ENCODE data around the gene VPS50. TPM values are rescaled to one million over a fixed set of nuclear protein-coding genes. Genes with fewer than 3 reads are reported as not detected.
"Not testable (repeated sequence)": the region's sequence is repeated elsewhere in the genome, so short reads cannot be mapped to it uniquely, and the experiment has no call there.

VPS50 gene
- polyA plus RNA-seq, 5 donors = 18.8 to 34.2 (median 29.8) TPM

DNA sequence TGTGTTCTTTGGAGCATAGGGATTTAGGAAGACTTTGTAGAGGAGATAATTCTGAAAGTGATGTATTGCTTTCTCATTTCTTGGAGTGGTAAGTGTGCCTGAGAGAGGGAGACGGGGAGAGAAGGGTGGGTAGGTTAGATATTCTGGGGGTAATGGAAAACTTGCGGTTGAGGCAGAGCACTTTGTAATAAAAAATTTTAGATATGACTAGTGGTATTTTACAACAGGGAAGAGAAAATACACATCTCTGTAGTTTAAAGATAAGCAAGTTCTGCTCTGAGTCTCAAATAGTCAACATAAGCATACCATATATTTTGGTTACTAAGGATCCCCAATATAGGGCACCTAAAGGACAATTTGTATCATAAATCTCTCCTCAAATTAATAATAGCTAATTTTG, 6.6 kb downstream of the VPS50 start:
- no peak for DNase-seq

DNA sequence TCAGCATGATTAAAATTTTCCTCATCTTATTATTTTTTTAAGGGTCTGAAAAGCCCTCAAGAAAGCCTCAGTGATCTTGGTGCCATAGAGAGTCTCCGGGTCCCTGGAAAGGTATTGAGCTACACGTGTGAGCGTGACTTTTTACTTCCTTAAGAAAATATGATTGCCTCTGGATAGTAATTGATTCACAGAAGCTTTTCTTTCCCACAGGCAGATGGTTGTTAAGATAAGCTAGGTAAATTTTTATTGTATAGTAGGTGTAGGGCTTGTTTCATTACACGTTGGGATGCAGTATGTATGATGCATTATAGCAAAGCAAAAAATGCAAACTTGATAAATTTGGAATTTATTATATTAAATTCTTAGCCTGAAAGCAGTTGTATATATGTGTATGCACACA, 7.7 kb downstream of the VPS50 start:
- DNase-seq = no peak

DNA sequence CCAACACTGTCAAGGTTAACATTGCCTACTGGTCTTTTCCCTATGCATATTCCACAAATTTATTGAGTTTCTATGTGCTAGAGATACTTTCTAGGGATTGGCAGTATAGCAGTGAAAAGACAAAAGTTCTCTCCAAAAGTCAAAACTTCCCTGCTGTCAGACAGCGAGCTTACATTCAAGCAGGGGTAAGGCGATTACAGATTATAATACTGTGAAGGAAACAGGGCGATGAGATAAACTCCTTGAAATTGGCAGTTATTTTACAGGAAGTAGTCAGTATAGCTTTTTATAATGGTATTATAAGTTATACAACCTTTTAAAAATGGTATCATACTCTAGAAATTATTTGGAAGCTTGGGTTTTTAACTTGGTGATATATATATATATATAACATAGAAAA, 9.9 kb downstream of the VPS50 start:
- no peak for DNase-seq

DNA sequence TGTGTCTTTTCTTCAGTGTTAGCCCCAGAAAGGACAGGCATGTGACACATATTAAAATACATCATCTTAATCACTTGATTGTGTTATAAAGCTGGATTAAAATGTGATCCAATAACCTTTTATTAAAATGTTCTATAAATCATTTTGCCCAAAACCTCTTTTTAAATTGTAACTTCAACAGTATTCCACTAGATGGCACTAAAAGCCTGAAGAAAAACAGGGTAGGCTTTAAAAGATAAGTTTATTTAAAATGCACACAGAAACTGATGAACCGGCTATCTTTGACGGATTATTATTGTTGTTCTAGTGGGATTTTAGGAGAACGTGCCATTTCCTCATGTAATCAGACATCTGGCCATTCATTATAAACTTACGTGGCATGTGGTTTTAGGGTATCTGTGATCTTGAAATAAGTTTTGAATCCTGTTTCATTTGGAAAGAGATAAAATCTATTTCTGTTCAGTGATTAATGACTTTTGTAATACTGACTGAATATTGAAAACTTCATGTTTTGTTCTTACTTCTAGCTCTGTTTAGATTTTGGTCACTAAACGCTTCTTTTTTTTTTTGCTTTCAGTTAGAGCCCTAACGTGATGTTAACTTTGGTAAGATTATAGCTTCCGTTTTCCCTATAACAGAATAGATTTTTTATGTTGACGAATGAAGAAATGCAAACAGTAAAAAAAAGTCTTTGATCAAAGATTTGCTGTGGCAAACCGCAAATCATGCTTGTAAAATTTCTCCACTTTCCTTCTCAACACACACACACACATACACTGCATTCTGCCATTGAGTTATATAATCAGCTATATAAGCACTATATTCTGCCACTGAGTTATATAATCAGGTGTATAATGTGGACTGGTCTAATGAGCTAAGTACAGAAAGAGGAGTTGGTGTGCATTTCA, 13.6 kb downstream of the VPS50 start:
- DNase-seq = peak in 1 of 2 donors; percentile 12

DNA sequence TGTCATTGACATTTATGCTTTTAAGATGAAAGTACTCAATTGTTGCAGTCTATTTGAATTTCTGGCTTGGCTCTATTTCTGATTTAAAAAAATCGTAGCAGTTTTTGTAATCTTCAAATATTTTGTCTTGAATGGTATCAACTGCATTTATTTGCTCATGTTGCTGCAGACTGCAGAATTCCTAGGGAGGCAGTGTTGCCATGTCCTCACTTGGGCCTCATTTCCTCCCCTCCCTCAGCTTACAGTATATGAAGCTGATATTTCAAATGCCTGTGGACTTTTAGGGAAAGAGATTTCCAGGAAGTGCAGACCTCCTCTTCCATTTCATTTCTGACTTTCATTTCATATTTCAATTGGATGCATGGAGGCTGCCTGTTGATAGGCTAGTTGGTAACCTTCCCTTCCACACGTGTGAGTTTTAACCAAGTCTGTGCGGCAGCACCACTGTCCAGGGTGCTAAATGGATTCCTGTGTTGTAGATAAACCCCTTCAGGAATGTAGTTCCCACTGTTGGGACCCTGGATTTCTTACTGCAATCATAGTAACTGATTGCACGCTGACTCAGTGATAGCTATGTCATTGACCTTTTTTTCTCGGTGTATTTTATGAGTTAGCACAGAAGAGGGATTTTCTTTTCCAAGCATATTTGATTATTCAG, 17.5 kb downstream of the VPS50 start:
- DNase-seq = no peak

DNA sequence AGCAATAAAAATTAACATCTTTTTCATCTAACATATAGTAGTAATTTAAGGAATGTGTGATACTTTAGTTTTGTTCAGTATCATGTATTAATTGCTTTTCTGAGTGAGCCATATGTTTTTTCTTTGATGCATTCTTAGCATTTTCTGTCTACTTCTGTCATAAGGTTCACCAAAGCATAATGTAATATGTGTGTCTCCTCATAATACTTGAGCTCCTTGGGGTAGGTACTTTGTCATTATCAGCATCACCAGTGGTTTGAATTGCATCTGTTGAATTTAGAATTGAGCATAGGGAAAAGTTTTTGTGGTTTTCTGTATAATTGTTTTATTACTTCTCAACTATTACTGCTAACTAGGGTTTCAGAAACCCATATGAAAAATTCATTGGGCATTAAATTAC, 26.5 kb downstream of the VPS50 start:
- no peak for DNase-seq

DNA sequence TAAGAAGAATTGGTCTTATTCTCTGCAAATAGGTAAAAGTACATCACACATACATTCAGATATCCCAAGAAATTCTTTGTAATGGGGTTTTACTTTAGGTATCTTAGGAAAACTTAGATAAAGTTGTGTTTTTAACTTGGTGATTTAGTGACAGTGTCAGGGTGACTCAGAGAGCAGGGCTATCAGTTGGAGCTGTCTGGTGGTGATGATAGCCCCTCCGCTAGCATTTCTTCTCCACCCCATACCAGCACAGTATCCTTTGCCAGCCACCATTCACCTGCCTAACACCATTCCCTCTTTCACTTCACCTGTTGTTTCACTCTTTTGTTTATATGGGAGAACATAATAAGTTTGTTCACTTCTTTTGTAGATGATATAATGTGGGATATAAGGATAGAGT, 30.4 kb downstream of the VPS50 start:
- no peak for DNase-seq

DNA sequence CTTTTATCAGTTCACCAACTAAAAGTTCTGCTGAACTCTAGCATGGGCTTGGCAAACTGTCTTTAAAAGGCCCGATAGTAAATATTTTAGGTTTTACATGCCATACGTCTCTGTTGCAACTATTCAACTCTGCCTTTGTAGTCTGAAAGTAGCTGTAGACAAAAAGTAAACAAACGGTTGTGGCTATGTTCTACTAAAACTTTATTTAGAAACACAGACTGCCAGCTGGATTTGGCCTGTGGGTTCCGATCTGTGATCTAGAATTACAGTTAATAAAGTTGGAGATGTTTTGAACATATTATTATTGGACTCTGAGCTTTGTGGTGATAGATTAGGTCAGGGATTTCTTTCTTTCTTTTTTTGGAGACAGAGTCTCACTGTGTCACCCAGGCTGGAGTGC, 33.1 kb downstream of the VPS50 start:
- DNase-seq = no peak

DNA sequence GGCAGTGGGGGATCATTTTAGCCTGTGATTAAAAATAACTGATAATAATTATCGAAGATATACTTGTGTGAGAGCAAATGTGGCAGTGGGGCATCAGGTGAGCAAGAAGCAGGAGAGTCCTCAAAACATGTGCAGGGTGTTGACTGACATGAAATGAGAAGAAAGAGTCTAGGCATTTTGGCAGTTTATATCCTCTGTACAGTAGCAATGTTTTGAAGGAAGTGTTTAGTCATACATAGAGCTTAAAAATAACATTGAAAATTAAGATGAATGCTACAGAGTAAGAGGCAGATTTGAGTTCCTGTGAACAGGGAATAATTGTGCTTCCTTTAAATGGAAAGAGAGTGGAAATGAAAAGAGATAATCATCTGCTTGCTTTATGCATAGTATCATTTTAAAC, 47.4 kb downstream of the VPS50 start:
- no peak for DNase-seq

DNA sequence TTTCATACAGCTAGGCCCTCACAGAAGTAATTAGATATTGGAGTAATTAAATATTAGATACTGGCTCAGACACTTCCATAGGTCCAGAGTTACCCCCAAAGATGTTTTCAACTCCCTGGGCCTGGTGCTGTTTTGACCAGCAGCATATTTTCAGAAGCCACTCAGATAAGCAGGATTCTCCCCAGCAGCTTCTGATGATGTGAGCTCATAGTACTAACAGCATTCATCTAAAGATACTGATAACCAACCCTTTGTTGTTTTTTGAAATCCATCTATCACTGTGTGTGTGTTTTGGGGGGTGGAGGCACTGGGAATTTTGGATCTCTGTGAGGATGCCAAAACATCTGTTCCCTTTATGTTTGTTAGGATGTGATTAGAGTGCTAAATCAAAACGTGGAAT, 52.7 kb downstream of the VPS50 start:
- DNase-seq = no peak

DNA sequence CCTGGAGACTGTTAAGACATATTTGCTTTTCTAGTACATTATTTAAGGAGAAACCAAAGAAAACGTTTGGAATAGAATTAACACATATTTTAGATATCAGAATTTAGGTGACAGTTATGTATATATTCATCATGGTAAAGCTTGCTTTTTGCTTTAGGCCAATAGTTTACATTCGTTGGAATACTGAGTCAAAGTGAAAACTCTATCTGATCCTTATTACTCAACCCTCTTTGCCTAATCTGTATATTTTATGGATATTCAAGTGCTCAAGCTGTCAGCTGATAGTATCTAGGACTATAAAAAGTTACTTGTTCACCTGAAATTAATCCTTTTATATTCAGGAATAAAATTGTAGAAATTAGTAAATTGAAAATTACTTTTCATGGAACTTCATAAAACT, 61.1 kb downstream of the VPS50 start:
- DNase-seq = no peak

DNA sequence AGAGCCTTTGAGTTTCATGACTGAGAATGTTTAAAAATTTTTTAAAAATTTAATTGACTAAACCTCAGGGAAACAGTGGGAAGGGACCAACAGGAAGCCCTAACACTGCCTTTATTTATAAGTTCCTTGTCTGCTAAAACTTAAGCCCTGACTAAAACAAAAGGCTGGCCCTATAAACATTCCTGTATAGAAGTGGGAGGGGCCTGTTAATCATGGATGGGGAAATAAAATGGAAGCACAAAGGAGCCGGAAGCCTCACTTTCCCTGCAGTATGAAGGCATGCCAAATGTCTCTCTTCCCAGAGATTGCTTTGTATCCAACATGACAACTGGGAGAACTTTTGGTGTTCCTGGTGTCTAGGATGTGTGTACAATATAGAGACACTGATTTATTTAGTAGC, 66.0 kb downstream of the VPS50 start:
- DNase-seq = no peak

DNA sequence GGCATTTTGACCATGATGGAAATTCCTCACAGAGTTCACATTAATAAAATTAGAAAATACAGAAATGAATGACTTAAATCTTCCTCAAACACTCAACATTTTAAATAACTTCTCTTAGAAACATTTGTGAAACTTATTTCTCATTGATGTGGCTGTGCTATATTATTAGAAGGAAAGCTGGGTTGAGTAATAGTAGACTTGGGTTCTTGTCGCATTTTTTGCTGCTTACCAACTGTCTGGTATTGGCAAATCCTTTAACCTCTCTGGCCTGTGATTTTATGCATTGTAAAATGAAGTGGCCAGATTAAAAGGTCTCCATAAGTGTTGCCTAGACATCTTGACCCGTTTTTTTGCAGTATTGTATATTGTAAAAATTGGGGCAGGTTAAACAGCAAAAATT, 66.5 kb downstream of the VPS50 start:
- DNase-seq = no peak

DNA sequence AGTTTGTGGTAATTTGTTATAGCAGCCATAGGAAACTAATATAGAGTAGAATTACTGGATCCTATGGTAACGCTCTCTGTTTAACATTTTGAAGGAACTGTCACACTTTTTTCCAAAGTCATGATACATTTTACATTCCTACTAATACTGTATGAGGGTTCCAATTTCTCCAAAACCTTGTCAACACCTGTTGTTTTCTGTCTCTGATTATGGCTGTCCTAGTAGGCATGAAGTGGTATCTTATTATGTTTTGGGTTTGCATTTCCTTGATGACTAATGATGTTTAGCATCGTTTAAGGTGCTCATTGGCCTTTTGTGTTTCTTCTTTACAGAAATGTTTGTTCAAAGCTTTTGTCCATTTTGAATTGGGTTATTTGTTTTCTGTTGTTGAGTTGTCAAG, 69.6 kb downstream of the VPS50 start:
- DNase-seq = no peak

DNA sequence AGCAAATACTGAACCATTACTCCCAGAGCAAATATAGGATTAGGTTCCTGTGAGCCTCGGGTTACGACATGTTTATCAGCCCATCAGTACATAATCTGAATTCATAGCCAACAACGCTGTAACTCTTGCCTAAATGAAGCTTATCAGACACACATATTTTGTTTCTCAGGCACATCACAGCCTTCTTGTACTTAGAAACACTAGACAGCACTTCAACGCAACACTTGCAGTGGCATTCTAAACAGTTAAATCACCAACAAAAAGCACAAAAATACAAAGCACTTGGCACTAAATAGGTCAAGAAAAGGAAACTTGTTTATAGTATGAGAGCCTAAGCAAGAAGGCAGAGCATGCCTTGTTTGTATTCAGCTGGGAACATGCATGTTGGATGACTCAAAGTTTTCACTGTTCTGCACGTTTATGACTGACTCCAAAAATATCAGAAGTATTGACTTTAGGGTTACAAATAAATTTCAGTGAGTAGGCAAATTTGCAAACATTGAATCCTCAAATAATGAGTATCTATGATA, 75.0 kb downstream of the VPS50 start:
- DNase-seq = no peak

DNA sequence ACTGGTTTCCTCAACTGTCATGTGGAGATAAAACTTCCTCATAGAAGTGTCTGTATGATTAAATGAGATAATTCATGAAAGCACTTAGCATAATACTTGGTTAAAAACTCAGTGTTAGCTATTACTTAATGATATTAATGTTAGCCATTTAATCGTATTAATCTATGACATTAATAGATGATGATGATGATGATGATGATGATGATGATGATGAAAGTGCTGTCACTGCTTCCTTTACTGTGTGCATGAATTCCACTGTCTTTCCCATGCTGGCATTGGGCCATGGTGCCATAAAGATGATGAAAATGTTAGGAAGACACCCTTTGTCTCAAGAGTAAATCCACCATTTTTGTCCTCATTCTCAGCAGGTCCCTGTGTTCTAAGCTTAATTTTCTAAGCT, 75.8 kb downstream of the VPS50 start:
- DNase-seq = no peak

DNA sequence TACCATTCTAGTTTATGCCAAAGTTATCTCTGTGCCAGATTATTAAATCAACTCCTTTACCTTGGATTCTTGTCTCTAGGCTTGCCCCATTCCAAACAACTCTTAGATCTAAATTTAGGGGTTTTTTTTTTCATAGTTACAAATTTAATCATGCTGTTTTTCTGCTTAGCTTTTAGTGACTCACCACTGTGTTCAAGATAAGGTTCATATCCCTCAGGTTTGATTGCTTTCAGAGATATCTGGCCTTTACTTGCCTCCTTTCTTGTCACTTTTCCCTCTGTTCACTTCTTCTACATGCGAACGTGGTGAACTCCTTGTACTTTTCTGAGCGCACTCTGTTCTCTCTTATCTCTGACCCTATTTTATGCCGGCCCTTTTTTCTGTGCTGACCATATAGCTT, 78.2 kb downstream of the VPS50 start:
- DNase-seq = no peak

DNA sequence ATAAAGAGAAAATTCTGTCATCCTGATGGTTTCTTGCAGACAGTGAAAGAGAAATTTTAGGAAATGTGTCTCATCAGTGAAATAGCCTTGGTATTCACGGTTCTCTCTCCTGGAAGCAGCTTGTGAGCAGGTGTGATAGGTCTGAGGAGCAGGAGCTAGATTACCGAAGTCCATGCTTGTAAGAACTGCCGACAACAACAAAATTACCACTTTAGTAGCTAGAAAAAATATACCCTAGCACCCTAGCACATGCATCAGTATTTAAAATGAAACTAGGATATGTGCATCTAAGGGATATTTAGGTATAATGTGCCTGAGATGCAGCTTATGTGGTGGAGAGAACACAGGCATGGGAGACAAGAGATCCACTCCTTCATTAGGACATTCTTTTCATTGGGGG, 82.3 kb downstream of the VPS50 start:
- no peak for DNase-seq

DNA sequence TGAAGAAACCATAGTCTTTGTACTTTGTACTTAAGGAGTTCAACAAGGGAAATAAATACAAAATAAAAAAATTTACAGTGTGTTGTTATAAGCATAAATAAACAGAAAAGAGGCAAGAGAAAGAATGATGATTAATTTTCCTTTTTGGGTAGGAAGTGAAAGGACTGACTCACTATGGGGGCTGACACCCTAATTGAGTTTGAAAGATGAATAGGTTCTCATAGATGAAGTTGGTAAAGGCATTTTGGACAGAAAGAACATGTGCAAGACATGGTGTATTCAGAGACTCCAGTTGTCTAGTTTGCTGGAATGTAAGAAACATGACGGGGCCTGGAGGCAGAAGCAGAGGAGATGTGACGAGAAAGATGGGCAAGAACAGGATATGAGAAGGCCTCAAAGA, 83.7 kb downstream of the VPS50 start:
- no peak for DNase-seq

DNA sequence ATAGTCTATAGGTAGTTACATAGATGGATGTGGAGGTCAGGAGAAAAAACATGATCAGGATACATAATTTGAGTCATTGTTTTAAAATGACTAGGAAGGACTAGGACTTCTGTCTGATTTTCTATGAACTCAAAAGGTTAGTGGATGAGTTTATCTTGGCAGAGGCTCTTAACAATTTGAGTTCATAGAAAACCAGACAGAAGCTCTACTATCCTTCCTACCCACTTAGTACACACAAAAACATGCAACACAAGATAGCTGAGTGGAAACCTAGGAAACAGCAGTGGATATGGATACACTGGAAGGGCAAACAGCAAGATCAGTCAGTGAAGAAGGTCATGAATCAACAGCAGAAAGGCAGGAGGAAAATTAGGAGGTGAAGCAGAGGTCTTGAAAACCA, 84.6 kb downstream of the VPS50 start:
- DNase-seq = no peak

DNA sequence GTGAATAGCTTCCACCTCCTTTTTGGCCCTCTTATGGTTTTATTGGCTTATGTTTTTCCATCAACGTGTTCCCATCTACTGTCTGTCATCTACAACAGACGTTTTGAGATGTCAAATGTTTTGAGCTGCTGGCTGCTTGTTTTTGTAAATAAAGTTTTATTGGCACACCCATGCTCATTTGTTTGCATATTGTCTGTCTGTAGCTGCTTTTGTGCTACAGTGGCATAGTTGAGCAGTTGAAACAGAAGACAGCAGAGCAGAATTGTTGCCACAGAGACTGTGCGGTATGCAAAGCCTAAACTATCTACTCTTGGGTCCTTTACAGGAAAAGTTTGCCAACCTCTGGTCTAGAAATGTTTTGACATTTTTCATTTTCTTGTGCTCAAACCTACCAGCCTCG, 88.7 kb downstream of the VPS50 start:
- DNase-seq = no peak

DNA sequence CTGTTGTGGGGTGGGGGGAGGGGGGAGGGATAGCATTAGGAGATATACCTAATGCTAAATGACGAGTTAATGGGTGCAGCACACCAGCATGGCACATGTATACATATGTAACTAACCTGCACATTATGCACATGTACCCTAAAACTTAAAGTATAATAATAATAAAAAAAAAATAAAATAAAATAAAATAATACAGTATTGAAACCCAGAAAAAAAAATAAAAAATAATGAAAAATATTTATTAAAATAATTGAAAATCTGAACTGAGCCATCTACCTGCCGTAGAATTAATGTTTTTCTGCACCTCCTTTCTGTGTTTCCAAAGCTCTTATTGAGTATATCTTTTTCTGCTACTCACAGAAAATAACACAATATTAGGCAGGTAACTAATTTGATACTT, 94.1 kb downstream of the VPS50 start:
- not testable (repeated sequence) for DNase-seq

DNA sequence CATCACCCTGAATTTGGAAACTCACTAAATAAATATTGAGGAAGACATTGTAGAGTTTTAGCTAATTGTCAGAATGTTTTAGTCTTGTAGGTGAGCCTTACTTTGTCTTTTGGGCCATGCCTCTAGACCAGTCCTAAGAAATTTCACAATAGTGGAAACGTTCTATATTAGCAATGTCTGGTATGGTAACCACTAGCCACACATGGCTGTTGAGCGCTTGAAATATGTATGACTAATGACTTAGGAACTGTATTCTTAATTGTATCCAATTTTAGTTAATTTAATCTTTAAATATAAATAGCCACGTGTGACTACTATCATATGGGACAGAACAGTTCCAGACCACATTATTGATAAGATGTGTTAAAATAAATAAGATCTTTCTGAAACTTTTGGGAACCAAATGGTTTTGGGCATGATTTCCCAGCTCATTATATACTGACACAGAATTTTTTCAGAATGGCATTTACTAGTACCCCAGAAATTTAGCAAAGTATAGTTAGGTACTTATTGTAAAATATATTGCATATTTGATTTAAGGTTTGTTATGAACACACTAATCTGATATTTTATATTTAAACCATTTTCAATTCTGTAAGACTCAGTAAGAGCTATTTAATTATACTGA, 95.0 kb downstream of the VPS50 start:
- no peak for DNase-seq
